Stomach (tissue), 4 donors: ENCODE data around the gene OR13G1.

Experiments
- POLR2A ChIP-seq, 4 donors: fragments of 450-650 bp; IDR thresholded peaks; one replicate each; pipeline ENCODE4 v1.6.1; 2016; ENCODE audit warnings: antibody characterized with exemption in 4 of 4, control low read depth in 2 of 4, mild to moderate bottlenecking in 1 of 4, moderate library complexity in 1 of 4
- POLR2AphosphoS5 ChIP-seq, 3 donors: sonication (generic); formaldehyde crosslinking; IDR thresholded peaks; one replicate each; pipeline ENCODE4 v1.6.1; 2016; ENCODE audit warnings: antibody characterized with exemption in 3 of 3
- TF ChIP-seq, protein P1 (sequence below), 7 experiments: fragments of 450-650 bp in 4 of 7; fragments of 200-600 bp in 3 of 7; sonication (generic) in 3 of 7; IDR thresholded peaks; one replicate each; pipeline ENCODE4 v1.5.1; 2016 to 2019; ENCODE audit warnings: antibody characterized with exemption in 7 of 7, control low read depth in 2 of 7, mild to moderate bottlenecking in 1 of 7

DNA sequence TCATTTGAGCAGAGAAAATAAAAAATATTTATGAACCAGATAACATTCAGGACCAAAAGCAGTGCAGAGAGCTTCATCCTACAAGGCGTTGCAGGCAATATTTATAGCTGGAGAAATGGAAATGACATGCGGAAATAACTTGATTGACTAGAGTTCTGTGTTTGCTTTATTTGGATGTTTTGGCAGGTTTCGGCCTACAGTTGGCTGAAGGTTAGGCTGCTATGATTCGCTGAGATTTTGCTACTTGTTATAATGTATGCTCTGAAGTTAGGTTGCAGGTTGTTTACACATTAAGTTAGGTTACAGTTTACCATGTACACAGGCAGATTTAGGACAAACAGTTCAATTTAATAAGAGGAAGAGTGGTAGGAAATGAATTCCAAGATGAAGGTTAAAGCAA lies 632 bp upstream of the OR13G1 start:
- TF ChIP-seq, protein P1, sequence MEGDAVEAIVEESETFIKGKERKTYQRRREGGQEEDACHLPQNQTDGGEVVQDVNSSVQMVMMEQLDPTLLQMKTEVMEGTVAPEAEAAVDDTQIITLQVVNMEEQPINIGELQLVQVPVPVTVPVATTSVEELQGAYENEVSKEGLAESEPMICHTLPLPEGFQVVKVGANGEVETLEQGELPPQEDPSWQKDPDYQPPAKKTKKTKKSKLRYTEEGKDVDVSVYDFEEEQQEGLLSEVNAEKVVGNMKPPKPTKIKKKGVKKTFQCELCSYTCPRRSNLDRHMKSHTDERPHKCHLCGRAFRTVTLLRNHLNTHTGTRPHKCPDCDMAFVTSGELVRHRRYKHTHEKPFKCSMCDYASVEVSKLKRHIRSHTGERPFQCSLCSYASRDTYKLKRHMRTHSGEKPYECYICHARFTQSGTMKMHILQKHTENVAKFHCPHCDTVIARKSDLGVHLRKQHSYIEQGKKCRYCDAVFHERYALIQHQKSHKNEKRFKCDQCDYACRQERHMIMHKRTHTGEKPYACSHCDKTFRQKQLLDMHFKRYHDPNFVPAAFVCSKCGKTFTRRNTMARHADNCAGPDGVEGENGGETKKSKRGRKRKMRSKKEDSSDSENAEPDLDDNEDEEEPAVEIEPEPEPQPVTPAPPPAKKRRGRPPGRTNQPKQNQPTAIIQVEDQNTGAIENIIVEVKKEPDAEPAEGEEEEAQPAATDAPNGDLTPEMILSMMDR (IDR thresholded peaks at IDR 0.05) = no peak
- TF ChIP-seq POLR2AphosphoS5 (IDR thresholded peaks at IDR 0.05) = no peak
- TF ChIP-seq POLR2A (IDR thresholded peaks at IDR 0.05) = no peak
